ENCODE measurements around the gene TEX54. TPM values are rescaled to one million over a fixed set of nuclear protein-coding genes. Genes with fewer than 3 reads are reported as not detected.
A peak's percentile ranks its signal among the peaks of the same experiment; 100 is the strongest.

Gene TEX54
- total and polyA plus RNA-seq, 2 of the 4 experiments (the other 2 are of a cell fraction), result not detected

- WGBS, 2 experiments (ENCODE audit: extremely low coverage in 2 of 2, insufficient read length in 1 of 2), result 1% methylated on average over 49 of the region's 77 CpGs; no CpG with 5 or more reads in 1 of the 2 experiments
- BruUV-seq (replicated peaks), result no TSS peak
- ChIA-PET POLR2A (ENCODE audit: unreplicated experiment) (interaction anchor here (0.5 to 2.0 kb wide), 5 partner anchors 9 to 36 kb away, joined by 3 to 10 read pairs (median 3); partner anchors contain the start of gene STX5), CTCF (interaction anchor here (0.6 to 1.5 kb wide), 3 partner anchors 12 to 90 kb away, joined by 3 to 4 read pairs (median 3); partner anchors contain the start of gene TMEM179B)
- Histone ChIP-seq H3K36me3 (ENCODE audit: control insufficient read depth, insufficient read depth, low read length) (peaks cover 28% of the 10 kb centered on the region), H3K9me3 (ENCODE audit: control insufficient read depth, insufficient read depth, low read length) (no peaks in the 10 kb centered on the region), H3K9ac (ENCODE audit: low read depth, low read length) (peak within 1 kb of the TSS; percentile 81), H3K79me1 (ENCODE audit: low read depth in 1 of 2, low read length in 2 of 2) (peaks cover 26 to 58% of the 10 kb centered on the region in 2 experiments), H4K5ac (ENCODE audit: low read depth, low read length) (peak within 1 kb of the TSS; percentile 58), H4K91ac (ENCODE audit: insufficient read depth, low read depth, low read length) (peak within 1 kb of the TSS; percentile 71), H3K27me3 (ENCODE audit: control insufficient read depth, insufficient read depth, low read length) (no peaks in the 10 kb centered on the region), H2BK15ac (ENCODE audit: low read depth, low read length) (peak within 1 kb of the TSS; percentile 64; the same call in 1 of the 3 replicates), H2BK20ac (ENCODE audit: low read depth, low read length) (0 out of 2 replicates have a peak within 1 kb of the TSS, but pooled peaks have one; percentile 8), H3K14ac (replicated peaks; ENCODE audit: low read depth, low read length) (peak within 1 kb of the TSS; percentile 97), H3K4me1 (ENCODE audit: control insufficient read depth, insufficient read depth, low read length) (peaks cover 26% of the 10 kb centered on the region), H4K20me1 (ENCODE audit: insufficient read depth, low read length) (peaks cover 18% of the 10 kb centered on the region), H3K56ac (ENCODE audit: extremely low read depth, insufficient read depth, low read length) (peak within 1 kb of the TSS; percentile 78), H4K8ac (ENCODE audit: low read depth in 2 of 2, low read length in 2 of 2) (peak within 1 kb of the TSS; percentile 59 to 91), H3K23ac (ENCODE audit: low read depth, low read length) (peak within 1 kb of the TSS; percentile 93), H2AK5ac (ENCODE audit: low read depth, low read length) (peak within 1 kb of the TSS; percentile 91), H3K27ac (ENCODE audit: insufficient read depth, low read length) (peak within 1 kb of the TSS; percentile 71), H3K18ac (ENCODE audit: low read depth, low read length) (peak within 1 kb of the TSS; percentile 26), H2BK5ac (ENCODE audit: low read depth, low read length, poor library complexity, severe bottlenecking) (peak within 1 kb of the TSS; percentile 86), H3K9me1 (ENCODE audit: insufficient read depth, low read length) (peaks cover 26% of the 10 kb centered on the region), H2AFZ (replicated peaks; ENCODE audit: low read length, poor library complexity) (peak within 1 kb of the TSS; percentile 99), H3K4ac (ENCODE audit: low read depth, low read length) (peak within 1 kb of the TSS; percentile 91), H2AK9ac (replicated peaks; ENCODE audit: low read depth, low read length, poor library complexity) (peak within 1 kb of the TSS; percentile 99), H3K4me3 (ENCODE audit: insufficient read depth, low read depth, low read length) (peak within 1 kb of the TSS; percentile 82), H3K4me2 (ENCODE audit: low read depth, low read length) (peak within 1 kb of the TSS; percentile 91), H2BK120ac (ENCODE audit: low read depth, low read length) (peak within 1 kb of the TSS; percentile 78)
- DNase-seq (peak; percentile 92), ATAC-seq (ENCODE audit: low read depth) (peak; percentile 87)
- in situ Hi-C loops (cut with MboI; ENCODE audit: low sequenced_read_pairs) (no loop called here), dilution Hi-C loops (cut with HindIII; ENCODE audit: low sequenced_read_pairs, unreplicated experiment) (no loop called here), intact Hi-C loops (cut with micrococcal nuclease) (loop anchor here (2.0 kb wide), 1 partner anchor 14 kb away; no protein-coding TSS in a partner anchor)
- TF ChIP-seq CTCF (conservative IDR thresholded peaks at IDR 0.05; ENCODE audit: low read depth, low read length), result no peak
- no peak; the same call in 1 of the 2 replicates for TF ChIP-seq CHD1 (IDR thresholded peaks at IDR 0.05; ENCODE audit: low read depth, low read length)
- TF ChIP-seq RAD21 (IDR thresholded peaks at IDR 0.05; ENCODE audit: low read length), result no peak
- no peak for TF ChIP-seq FOS (IDR thresholded peaks at IDR 0.05; ENCODE audit: low read depth, low read length)
- no peak for TF ChIP-seq CEBPB (IDR thresholded peaks at IDR 0.05; ENCODE audit: low read depth, low read length)
- no peak for TF ChIP-seq RFX5 (IDR thresholded peaks at IDR 0.05; ENCODE audit: low read depth, low read length)
- TF ChIP-seq BHLHE40 (IDR thresholded peaks at IDR 0.05; ENCODE audit: low read depth, low read length), result 0 out of 2 replicates have a peak, but pooled peaks have one; percentile 31
- TF ChIP-seq MAZ (IDR thresholded peaks at IDR 0.05; ENCODE audit: borderline replicate concordance, low read depth, low read length), result peak; percentile 78; the same call in 1 of the 2 replicates
- TF ChIP-seq MXI1 (IDR thresholded peaks at IDR 0.05; ENCODE audit: borderline replicate concordance, low read depth, low read length), result peak; percentile 59
- TF ChIP-seq RCOR1 (IDR thresholded peaks at IDR 0.05; ENCODE audit: insufficient replicate concordance, low read length), result no peak
- TF ChIP-seq USF2 (IDR thresholded peaks at IDR 0.05; ENCODE audit: low read depth, low read length), result no peak
- TF ChIP-seq SMC3 (IDR thresholded peaks at IDR 0.05; ENCODE audit: low read depth, low read length), result no peak
- TF ChIP-seq MAFK (IDR thresholded peaks at IDR 0.05; ENCODE audit: low read depth, low read length), result no peak
Measured at GRCh38 chr11:62805076-62805892, 27.4 kb downstream of the TEX54 start, which contains the start of gene NXF1. Gene NXF1, minus strand, starts transcription at chr11:62805440. Its CDS starts 84 bp downstream, at chr11:62805356.
